SJCRH30 (cell line): Measurements from ENCODE around the gene BCAR1. TPM values are rescaled to one million over a fixed set of nuclear protein-coding genes. Genes with fewer than 3 reads are reported as not detected.
"Not testable (repeated sequence)": the region's sequence is repeated elsewhere in the genome, so short reads cannot be mapped to it uniquely, and the experiment has no call there.

Source experiments
- DNase-seq, 2 experiments: peaks; one replicate each; pipeline ENCODE4 v3.0.0-alpha.2; 2015 to 2020
- H3K27ac ChIP-seq: fragments of 250-450 bp; sonication (Bioruptor Pico); 2 replicates; pipeline ENCODE4 v1.5.1; 2020; ENCODE audit warnings: mild to moderate bottlenecking, moderate library complexity
- H3K27me3 ChIP-seq: fragments of 250-450 bp; sonication (Bioruptor Pico); 2 replicates; pipeline ENCODE4 v1.5.1; 2020; ENCODE audit warnings: mild to moderate bottlenecking, moderate library complexity
- H3K36me3 ChIP-seq: fragments of 250-450 bp; sonication (Bioruptor Pico); 2 replicates; pipeline ENCODE4 v1.5.1; 2020; ENCODE audit warnings: mild to moderate bottlenecking, moderate library complexity
- H3K4me1 ChIP-seq: fragments of 250-450 bp; sonication (Bioruptor Pico); 2 replicates; pipeline ENCODE4 v1.5.1; 2020; ENCODE audit warnings: mild to moderate bottlenecking, moderate library complexity
- H3K4me3 ChIP-seq: fragments of 250-450 bp; sonication (Bioruptor Pico); 2 replicates; pipeline ENCODE4 v1.5.1; 2020; ENCODE audit warnings: mild to moderate bottlenecking, moderate library complexity
- H3K9me3 ChIP-seq: fragments of 250-450 bp; sonication (Bioruptor Pico); replicated peaks from 2 replicates; pipeline ENCODE4 v1.5.1; 2020; ENCODE audit warnings: mild to moderate bottlenecking, moderate library complexity
- total RNA-seq: library from RNA; depleted of rRNA; stranded (reverse); fragments of >200 nt; shearing (Covaris generic); gene quantifications from 2 replicates; pipeline ENCODE4 v1.2.3, GENCODE V29; 2014

The BCAR1 gene
- total RNA-seq, 1 experiment from 2014 or later = 21.7 TPM

DNA sequence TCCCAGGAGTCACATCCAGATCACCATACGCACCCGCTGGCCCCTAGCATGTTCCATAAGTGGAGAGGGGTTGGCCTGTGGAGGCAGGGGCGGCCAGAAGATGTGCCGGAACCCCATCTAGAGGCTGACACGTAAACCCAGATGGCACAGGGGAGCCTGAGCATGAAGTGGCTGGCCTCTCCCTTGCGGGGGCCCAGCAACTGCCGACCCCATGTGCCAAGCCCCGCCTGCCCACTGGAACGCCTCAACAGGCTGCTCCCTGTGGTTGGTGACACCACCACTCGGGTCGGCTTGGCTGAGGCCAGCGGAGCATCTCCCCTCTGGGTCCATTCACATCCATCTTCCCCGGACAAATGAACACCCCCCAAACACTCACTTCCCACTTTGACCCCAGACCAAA is 9.5 kb downstream of the BCAR1 start:
- H3K4me3 ChIP-seq = no peak overlapping the region
- H3K9me3 ChIP-seq = no peaks in the 10 kb centered on the region
- DNase-seq = no peak
- H3K27me3 ChIP-seq = no peaks in the 10 kb centered on the region
- H3K36me3 ChIP-seq = no peaks in the 10 kb centered on the region
- peaks cover 37% of the 10 kb centered on the region for H3K4me1 ChIP-seq
- no peak overlapping the region for H3K27ac ChIP-seq

DNA sequence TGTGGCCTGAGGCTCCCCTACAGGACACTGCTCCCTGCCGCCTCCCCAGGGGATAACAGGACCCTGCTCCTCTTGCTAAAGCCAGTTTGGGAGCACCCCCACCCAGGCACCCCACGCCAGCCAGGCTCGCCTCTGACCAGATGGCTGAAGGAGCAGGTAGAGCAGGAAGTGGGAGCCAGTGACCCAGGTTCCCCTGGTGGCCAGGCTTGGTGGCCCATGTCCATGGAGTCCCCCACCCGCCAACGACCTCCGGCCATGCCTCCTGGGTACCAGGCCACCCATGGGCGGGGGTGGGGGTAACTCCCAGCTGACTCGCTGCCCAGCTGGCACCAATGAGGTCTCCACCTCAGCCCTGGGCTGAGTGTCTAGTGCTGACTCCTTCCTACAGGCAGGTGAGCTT is 10.0 kb downstream of the BCAR1 start:
- Histone ChIP-seq H3K4me3 (no peak overlapping the region), H3K36me3 (no peaks in the 10 kb centered on the region), H3K9me3 (no peaks in the 10 kb centered on the region), H3K27ac (no peak overlapping the region), H3K4me1 (peaks cover 36% of the 10 kb centered on the region), H3K27me3 (no peaks in the 10 kb centered on the region)
- DNase-seq = no peak

DNA sequence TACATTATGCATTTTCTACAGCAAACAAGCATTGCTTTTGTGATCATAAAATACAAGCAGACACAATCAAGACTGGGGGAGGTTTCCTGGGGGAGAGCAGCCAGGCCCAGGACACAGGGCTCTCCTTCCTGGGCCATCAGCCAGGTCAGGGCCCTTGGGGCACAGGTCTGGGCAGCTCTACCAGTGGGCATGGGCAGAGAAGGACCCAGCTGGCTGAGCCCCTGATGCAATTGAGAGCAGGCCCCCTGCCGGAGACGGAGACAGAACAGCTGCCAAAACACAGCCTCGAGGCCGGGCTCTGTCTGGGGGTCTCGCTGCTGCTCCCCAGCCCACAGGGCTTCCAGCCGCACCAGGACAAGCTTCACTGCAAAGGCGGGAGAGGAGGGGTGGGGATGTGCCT is 10.8 kb downstream of the BCAR1 start:
- H3K4me1 ChIP-seq = peaks cover 31% of the 10 kb centered on the region
- not testable (repeated sequence) for H3K36me3 ChIP-seq, H3K9me3 ChIP-seq

DNA sequence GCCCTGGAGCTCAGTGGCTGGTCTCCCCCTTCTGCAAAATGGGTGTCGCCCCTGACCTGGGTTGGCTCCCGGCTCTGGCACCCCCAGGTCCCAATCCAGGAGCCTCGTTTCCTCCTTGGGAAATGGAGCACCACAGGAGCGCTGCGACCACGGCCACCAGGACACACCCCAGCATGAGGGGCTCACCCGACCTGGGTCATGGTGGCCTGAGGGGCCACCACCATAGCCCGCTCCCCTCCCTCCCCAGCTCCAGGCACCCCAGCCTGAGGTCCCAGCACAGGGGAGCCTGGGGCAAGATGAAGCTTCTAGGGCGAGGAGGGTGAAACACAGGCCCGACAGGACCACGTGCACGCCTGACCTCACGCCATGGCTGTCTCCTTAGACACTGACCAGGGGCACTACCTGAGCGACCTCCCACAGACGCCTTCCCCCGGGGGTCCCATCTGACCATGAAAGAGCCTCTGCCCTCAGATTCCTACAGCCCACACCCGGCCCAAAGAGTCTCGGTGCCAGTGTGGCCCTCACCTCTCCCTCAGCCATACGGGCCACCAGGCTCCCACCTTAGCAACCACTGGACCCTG is 11.8 kb downstream of the BCAR1 start:
- no peak for DNase-seq
- Histone ChIP-seq H3K4me1 (peaks cover 28% of the 10 kb centered on the region), H3K27me3 (no peaks in the 10 kb centered on the region), H3K9me3 (no peaks in the 10 kb centered on the region), H3K36me3 (no peaks in the 10 kb centered on the region), H3K4me3 (no peak overlapping the region), H3K27ac (no peak overlapping the region)

More for the DNA sequence above, 10.8 kb downstream of the BCAR1 start:
- not testable (repeated sequence) for DNase-seq, H3K27ac ChIP-seq, H3K27me3 ChIP-seq, H3K4me3 ChIP-seq

DNA sequence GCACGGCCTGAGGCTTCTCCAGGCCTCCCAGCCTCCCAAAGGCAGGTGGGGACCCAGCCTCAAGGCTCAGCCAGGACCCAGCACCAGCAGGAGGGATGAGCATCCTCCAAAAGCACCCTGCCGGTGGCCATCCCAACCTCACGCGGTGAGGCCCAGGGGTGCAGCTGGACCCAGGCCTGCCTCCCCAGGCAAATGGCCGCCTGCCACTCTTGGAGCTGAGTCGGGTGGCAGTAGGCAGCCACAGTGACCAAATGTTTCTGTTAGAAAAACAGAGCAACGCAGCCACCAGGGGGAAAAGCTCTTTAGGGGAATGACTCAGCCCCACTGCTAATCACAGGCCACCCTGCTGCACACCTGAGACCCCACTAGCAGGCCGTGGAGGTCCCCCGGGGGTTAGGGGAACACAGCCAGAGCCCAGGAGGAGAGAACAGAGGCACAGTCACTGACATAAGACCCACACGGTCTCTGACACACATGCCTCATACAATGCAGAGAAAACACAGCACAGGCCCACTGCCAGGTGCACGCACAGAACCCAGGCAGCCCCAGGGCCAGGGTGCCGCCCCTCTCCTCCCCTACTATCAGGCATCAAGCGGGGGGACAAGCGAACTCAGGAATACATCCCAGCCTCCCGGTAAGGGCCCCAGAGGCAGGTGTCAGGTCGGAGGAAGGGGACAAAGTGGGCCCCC is 12.4 kb downstream of the BCAR1 start:
- no peaks in the 10 kb centered on the region for H3K9me3 ChIP-seq
- peaks cover 21% of the 10 kb centered on the region for H3K4me1 ChIP-seq
- peak overlapping the region; percentile 36; the same call in 1 of the 2 replicates for H3K27ac ChIP-seq
- H3K4me3 ChIP-seq = no peak overlapping the region
- no peaks in the 10 kb centered on the region for H3K27me3 ChIP-seq
- DNase-seq = peak in 1 of 2 experiments; percentile 22
- no peaks in the 10 kb centered on the region for H3K36me3 ChIP-seq

DNA sequence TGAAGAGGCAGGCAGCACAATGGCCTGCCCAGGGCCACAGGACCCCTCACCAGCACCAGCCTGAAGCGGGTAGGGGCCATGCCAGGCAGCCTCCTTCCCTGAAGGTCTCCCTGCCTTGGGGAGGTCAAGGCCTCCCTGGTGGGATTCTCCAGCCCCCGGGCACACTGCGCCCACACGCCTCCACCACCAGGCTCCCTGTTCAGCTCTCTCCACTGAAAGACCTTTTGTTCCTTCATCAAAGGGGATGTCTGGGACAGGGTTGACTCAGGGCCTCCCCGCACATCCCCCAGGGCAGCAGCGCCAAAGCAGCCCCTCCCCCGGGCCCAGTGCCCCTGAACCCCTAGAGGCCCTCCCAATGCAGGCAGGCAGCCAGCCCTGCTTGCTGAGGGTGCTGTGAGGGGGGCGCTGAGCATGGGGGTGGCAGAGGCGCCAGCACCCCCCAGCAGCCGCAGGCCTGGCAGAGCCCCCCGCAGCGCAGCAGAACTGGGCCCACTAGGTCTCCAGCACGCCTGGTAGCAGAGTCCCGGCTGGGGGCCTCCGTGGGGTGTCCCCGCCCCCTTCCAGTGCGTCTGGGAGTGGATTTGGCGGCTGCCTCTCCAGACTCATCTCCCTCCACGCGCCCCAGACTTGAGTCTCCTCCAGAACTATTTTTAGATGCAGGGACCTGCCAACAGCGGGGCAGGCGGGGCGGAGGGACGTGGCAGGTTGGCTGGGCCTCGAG is 13.1 kb downstream of the BCAR1 start:
- peaks cover 17% of the 10 kb centered on the region; the same call in 1 of the 2 replicates for H3K4me1 ChIP-seq
- no peaks in the 10 kb centered on the region for H3K27me3 ChIP-seq
- H3K36me3 ChIP-seq = no peaks in the 10 kb centered on the region
- no peaks in the 10 kb centered on the region for H3K9me3 ChIP-seq
- no peak overlapping the region for H3K4me3 ChIP-seq
- peak overlapping the region; percentile 36; the same call in 1 of the 2 replicates for H3K27ac ChIP-seq
- peak; percentile 54 to 61 for DNase-seq

DNA sequence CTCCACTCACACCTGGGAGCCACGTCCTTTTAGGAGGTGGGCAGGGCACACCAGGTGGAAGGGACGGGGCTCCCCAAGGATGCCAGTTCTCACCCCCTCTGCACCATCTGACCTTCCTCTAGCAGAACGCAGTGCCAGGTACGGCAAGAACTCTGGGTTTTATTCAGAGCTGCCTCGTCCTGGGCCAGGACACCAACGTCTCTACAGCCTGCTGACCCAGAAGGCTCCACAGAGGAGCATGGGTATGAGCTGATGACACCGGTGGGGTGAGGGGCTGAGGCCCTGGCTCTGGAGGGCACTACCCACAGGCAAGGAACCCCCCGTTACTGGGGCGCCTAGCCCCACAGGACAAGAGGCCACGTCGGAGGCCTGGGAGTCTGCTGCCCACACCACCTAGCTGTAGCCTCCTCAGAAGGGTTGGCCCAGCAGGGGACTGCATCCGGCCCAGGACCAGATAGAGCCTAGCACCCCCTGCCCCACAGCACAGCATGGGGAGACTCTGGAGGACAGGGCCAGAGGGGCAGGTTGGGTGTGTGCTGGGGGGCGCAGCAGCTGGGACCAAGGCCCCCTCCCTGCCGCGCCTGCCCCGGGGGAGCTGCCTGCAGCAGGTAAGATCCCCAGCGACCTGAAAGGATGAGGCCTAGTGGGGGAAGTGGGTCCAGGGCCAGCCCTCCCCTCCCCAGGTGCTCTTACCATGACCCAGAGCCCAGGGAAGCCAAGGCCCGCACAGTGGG is 13.9 kb downstream of the BCAR1 start:
- no peaks in the 10 kb centered on the region for H3K27me3 ChIP-seq
- no peak overlapping the region for H3K4me3 ChIP-seq
- H3K9me3 ChIP-seq = no peaks in the 10 kb centered on the region
- H3K4me1 ChIP-seq = peaks cover 17% of the 10 kb centered on the region; the same call in 1 of the 2 replicates
- no peak for DNase-seq
- peaks cover 5% of the 10 kb centered on the region for H3K36me3 ChIP-seq
- H3K27ac ChIP-seq = peak overlapping the region; percentile 36; the same call in 1 of the 2 replicates

DNA sequence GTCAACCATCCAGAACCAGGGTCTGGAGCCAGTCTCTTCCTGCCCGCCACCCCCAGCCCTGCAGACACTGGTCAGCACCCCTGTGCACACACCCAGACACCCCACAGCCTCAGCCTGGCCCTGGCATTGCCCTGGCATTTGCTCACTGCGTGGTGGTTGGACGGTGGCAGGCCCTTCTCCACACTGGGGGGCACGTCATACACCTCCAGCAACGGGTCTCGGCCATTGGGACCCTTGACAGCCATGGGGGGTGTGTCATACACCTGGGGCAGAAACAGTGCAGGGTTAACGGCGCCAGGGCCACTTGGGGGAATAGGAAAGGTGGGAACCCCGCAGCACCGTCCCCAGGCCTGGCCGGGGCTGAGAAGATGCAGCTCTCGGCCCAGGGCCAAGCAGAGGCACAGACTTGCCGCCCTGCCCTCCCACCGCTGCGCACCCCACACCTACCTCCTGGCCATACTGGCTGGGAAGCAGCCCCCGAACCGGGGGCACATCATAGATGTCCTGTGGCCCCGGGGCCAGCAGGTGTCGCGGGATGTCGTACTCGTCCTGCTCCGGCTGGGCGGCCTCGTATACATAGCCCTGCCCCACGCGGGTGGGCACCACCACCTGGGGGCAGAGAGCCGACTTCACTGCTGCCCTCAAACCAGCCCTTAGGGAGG is 14.6 kb downstream of the BCAR1 start:
- H3K9me3 ChIP-seq = no peaks in the 10 kb centered on the region
- H3K27me3 ChIP-seq = no peaks in the 10 kb centered on the region
- H3K36me3 ChIP-seq = peaks cover 6% of the 10 kb centered on the region
- H3K27ac ChIP-seq = no peak overlapping the region
- peaks cover 17% of the 10 kb centered on the region; the same call in 1 of the 2 replicates for H3K4me1 ChIP-seq
- DNase-seq = no peak
- no peak overlapping the region for H3K4me3 ChIP-seq

DNA sequence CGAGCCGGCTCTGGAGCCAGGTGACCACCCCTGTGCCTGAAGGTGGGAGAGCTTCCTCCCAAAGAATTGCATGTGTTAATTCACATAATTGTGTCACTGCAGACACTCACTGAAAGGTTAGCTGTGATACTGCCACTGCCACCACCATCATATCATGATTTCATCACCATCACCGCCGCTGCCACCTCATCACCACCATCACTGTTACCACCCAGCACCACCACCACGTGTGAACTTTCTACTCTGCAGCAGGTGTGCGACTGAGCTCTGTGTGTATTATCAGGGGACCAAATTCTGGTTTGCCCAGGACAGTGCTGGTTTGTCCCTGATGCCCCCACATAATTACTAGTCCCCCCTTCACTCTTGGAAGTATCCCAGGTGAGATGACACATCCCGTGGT is 15.2 kb downstream of the BCAR1 start:
- DNase-seq = no peak
- Histone ChIP-seq H3K36me3 (peaks cover 6% of the 10 kb centered on the region), H3K27me3 (no peaks in the 10 kb centered on the region), H3K4me1 (peaks cover 17% of the 10 kb centered on the region; the same call in 1 of the 2 replicates), H3K4me3 (no peak overlapping the region), H3K9me3 (no peaks in the 10 kb centered on the region), H3K27ac (no peak overlapping the region)

DNA sequence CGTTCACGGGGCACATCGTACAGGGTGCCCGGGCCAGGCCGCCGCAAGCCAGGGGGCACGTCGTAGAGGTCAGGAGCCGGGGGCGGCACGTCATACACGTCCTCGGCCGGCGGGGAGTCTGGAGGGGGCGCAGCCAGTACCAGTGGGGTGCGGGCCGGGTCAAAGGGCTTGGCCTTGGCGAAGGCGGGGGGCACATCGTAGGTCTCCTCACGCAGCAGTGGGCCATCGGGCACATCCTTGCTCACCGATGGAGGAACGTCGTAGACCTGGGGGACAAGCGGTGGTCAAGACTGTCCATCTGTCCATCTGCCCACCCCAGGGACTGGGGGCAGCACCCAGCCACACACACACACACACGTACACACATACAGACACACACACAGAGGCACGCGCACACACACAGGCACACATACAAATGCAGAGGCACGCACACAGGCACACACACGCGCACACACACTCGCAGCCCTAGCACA is 15.7 kb downstream of the BCAR1 start:
- no peaks in the 10 kb centered on the region for H3K9me3 ChIP-seq
- DNase-seq = no peak
- no peak overlapping the region for H3K27ac ChIP-seq
- no peak overlapping the region for H3K4me3 ChIP-seq
- peaks cover 17% of the 10 kb centered on the region; the same call in 1 of the 2 replicates for H3K4me1 ChIP-seq
- no peaks in the 10 kb centered on the region for H3K27me3 ChIP-seq
- H3K36me3 ChIP-seq = peaks cover 6% of the 10 kb centered on the region

DNA sequence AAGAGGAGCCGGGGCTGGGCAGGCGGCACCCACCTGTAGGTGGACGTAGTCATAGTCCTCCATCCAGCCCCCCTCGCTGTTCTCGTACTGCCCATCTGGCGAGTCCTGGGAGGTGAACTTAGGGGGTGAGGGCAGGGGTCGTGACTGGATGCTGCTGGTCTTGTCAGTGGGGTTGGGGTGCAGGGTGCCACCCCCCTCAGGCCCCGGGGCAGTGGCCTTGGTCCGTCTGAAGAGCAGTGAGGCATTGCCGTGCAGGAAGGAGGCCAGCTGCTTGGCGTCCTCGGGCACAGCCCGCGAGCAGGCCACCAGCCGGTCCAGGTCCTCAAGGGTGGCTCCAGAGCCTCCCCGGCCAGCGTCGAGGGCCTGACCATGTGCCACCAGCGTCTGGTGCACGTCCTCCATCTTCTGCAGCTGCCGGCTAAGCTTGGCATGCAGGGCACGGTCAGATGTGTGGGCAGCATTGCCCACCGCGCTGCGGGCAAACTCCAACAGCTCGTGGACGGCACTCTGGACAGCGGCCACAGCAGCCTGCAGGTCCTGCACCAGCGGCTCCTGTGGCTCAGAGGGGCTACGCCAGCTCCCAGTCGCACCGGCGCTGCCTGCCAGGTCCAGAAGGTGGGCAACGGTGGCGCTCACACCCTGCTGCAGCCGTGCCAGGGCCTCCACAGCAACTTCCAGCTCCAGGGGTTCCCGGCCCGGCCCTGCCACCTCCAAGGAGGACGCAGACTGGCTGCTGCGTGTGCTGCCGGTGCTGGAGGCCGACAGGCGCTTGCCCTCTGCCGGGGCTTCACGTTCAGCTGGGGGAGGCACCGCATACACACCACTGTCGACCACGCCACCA is 16.3 kb downstream of the BCAR1 start:
- no peak overlapping the region for H3K4me3 ChIP-seq
- H3K4me1 ChIP-seq = peaks cover 17% of the 10 kb centered on the region; the same call in 1 of the 2 replicates
- peaks cover 6% of the 10 kb centered on the region for H3K36me3 ChIP-seq
- no peaks in the 10 kb centered on the region for H3K9me3 ChIP-seq
- no peak for DNase-seq
- H3K27me3 ChIP-seq = no peaks in the 10 kb centered on the region
- no peak overlapping the region for H3K27ac ChIP-seq

DNA sequence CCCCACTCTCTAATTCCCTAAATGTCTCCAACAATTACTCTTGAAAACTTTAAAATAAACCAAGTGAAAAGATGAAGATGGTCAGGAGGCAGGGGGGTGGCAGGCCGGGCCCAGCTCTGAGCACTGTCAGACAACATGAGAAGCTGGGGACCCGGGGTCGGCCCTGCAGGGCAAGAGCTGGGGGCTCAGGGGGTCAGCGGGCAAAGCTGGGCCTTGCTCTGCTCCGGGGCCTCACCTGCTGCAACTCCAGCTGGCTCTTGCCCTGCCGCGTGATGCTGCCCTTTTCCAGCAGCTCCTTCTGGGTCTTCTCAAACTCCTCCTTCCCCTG is 17.8 kb downstream of the BCAR1 start:
- DNase-seq = no peak
- H3K9me3 ChIP-seq = no peaks in the 10 kb centered on the region
- no peak overlapping the region for H3K4me3 ChIP-seq
- H3K27me3 ChIP-seq = no peaks in the 10 kb centered on the region
- no peak overlapping the region for H3K27ac ChIP-seq
- H3K36me3 ChIP-seq = peaks cover 6% of the 10 kb centered on the region
- H3K4me1 ChIP-seq = peaks cover 7% of the 10 kb centered on the region; the same call in 1 of the 2 replicates

DNA sequence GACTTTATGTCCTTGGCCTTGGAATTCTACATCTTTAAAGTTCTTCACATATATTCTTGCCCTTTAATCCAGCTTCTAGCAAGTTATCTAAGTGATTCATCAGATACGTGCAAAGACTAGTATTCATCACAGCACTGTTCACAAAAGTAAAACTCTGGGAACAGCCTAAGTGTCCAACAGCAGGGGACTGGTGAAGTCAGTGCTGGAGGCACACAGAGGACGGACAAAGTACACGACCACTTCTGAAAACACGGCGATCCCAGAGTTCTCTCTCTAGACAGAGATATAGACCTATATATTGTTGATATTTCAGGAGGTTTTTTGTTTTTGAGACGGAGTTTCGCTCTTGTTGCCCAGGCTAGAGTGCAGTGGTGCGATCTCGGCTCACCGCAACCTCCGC is 19.9 kb downstream of the BCAR1 start:
- Histone ChIP-seq H3K4me3 (no peak overlapping the region), H3K9me3 (no peaks in the 10 kb centered on the region), H3K27me3 (no peaks in the 10 kb centered on the region), H3K36me3 (peaks cover 6% of the 10 kb centered on the region), H3K27ac (no peak overlapping the region), H3K4me1 (no peaks in the 10 kb centered on the region)
- no peak for DNase-seq
